ENCODE results near the gene ADAMTS1.
A peak's percentile ranks its signal among the peaks of the same experiment; 100 is the strongest.

Gene ADAMTS1

GRCh38 chr21:26844258-26845065 is 747 bp downstream of the ADAMTS1 start:
- no peak for DNase-seq (ENCODE audit: low spot score)

- DNase-seq (ENCODE audit: low spot score), result peak; percentile 20
Observed at GRCh38 chr21:26843933-26844257, 1.3 kb downstream of the ADAMTS1 start.

GRCh38 chr21:26842974-26843932 is 2.0 kb downstream of the ADAMTS1 start:
- peak; percentile 93 for DNase-seq (ENCODE audit: low spot score)

GRCh38 chr21:26842300-26842699 is 2.9 kb downstream of the ADAMTS1 start:
- DNase-seq (ENCODE audit: low spot score), result peak; percentile 22

- DNase-seq (ENCODE audit: low spot score), result peak; percentile 61
Observed at GRCh38 chr21:26840912-26841311, 4.3 kb downstream of the ADAMTS1 start.

GRCh38 chr21:26840201-26840600 is 5.0 kb downstream of the ADAMTS1 start:
- DNase-seq (ENCODE audit: low spot score), result no peak

- DNase-seq (ENCODE audit: low spot score), result no peak
Observed at GRCh38 chr21:26837539-26837938, 7.7 kb downstream of the ADAMTS1 start.

- DNase-seq (ENCODE audit: low spot score), result no peak
Observed at GRCh38 chr21:26836528-26836927, 8.7 kb downstream of the ADAMTS1 start.

GRCh38 chr21:26835714-26836265 is 9.4 kb downstream of the ADAMTS1 start:
- no peak for DNase-seq (ENCODE audit: low spot score)

GRCh38 chr21:26835027-26835713 is 10.0 kb downstream of the ADAMTS1 start:
- peak; percentile 49 for DNase-seq (ENCODE audit: low spot score)

GRCh38 chr21:26834181-26834905 is 10.9 kb downstream of the ADAMTS1 start:
- DNase-seq (ENCODE audit: low spot score), result peak; percentile 27

GRCh38 chr21:26833460-26833939 is 11.7 kb downstream of the ADAMTS1 start:
- no peak for DNase-seq (ENCODE audit: low spot score)

GRCh38 chr21:26833011-26833410 is 12.2 kb downstream of the ADAMTS1 start:
- DNase-seq (ENCODE audit: low spot score), result no peak

- no peak for DNase-seq (ENCODE audit: low spot score)
Observed at GRCh38 chr21:26832546-26832945, 12.7 kb downstream of the ADAMTS1 start.

GRCh38 chr21:26826801-26827200 is 18.4 kb downstream of the ADAMTS1 start:
- DNase-seq (ENCODE audit: low spot score), result no peak

GRCh38 chr21:26820509-26820908 is 24.7 kb downstream of the ADAMTS1 start:
- no peak for DNase-seq (ENCODE audit: low spot score)

- DNase-seq (ENCODE audit: low spot score), result no peak
Observed at GRCh38 chr21:26819740-26820324, 25.4 kb downstream of the ADAMTS1 start.

- DNase-seq (ENCODE audit: low spot score), result no peak
Observed at GRCh38 chr21:26818906-26819305, 26.3 kb downstream of the ADAMTS1 start.

- no peak for DNase-seq (ENCODE audit: low spot score)
Observed at GRCh38 chr21:26815197-26815596, 30.0 kb downstream of the ADAMTS1 start.

GRCh38 chr21:26814386-26814785 is 30.8 kb downstream of the ADAMTS1 start:
- peak; percentile 10 for DNase-seq (ENCODE audit: low spot score)

All from AG08395 (cell line).